HepG2 (cell line): Measurements from ENCODE around the gene RFC2. TPM values are rescaled to one million over a fixed set of nuclear protein-coding genes. Genes with fewer than 3 reads are reported as not detected.

Experiments used
- ATF3 ChIP-seq: sonication (generic); formaldehyde crosslinking; IDR thresholded peaks from 2 replicates; pipeline ENCODE4 v1.4.0; 2020; ENCODE audit warnings: missing genetic modification reagents
- ATF5 ChIP-seq: sonication (generic); formaldehyde crosslinking; IDR thresholded peaks from 2 replicates; pipeline ENCODE4 v1.4.0; 2020; ENCODE audit warnings: mild to moderate bottlenecking, low read depth, missing genetic modification reagents
- ELF4 ChIP-seq: sonication (generic); formaldehyde crosslinking; IDR thresholded peaks from 2 replicates; pipeline ENCODE4 v1.5.0; 2020; ENCODE audit warnings: missing genetic modification reagents, mild to moderate bottlenecking, moderate library complexity, borderline replicate concordance
- FOXC1 ChIP-seq: sonication (generic); formaldehyde crosslinking; IDR thresholded peaks from 2 replicates; pipeline ENCODE4 v1.8.0; 2022; ENCODE audit warnings: mild to moderate bottlenecking, missing genetic modification reagents, borderline replicate concordance
- HNF1A ChIP-seq, 2 experiments: sonication (generic) in 1 of 2; formaldehyde crosslinking in 1 of 2; IDR thresholded peaks; 2 replicates each; pipeline versions ENCODE4 v1.4.0 to v1.6.1; 2016 to 2020; ENCODE audit warnings: borderline replicate concordance in 1 of 2, low read depth in 1 of 2, mild to moderate bottlenecking in 1 of 2, missing genetic modification reagents in 1 of 2
- KDM1A ChIP-seq: IDR thresholded peaks from 2 replicates; pipeline ENCODE4 v1.6.1; 2016; ENCODE audit warnings: missing compliant biosample characterization
- KLF15 ChIP-seq: sonication (generic); formaldehyde crosslinking; IDR thresholded peaks from 2 replicates; pipeline ENCODE4 v1.8.1; 2023; ENCODE audit warnings: borderline replicate concordance, mild to moderate bottlenecking, inconsistent platforms, missing genetic modification reagents, mixed read lengths
- LCORL ChIP-seq, 2 experiments: fragments of 450-650 bp in 1 of 2; sonication (generic) in 1 of 2; formaldehyde crosslinking in 1 of 2; IDR thresholded peaks; 2 replicates each; pipeline versions ENCODE4 v1.5.0 to v1.6.1; 2017 to 2020; ENCODE audit warnings: antibody characterized with exemption in 1 of 2, missing genetic modification reagents in 1 of 2
- MAZ ChIP-seq, 2 experiments: sonication (generic) in 1 of 2; formaldehyde crosslinking in 1 of 2; IDR thresholded peaks; 2 replicates each; pipeline versions ENCODE4 v1.5.0 to v1.6.1; 2012 to 2020; ENCODE audit warnings: low read depth in 2 of 2, mild to moderate bottlenecking in 2 of 2, borderline replicate concordance in 1 of 2, improper control_type of control experiment in 1 of 2, low read length in 1 of 2, missing genetic modification reagents in 1 of 2, moderate library complexity in 1 of 2
- MXD4 ChIP-seq: IDR thresholded peaks from 2 replicates; pipeline ENCODE4 v1.6.1; 2016; ENCODE audit warnings: mild to moderate bottlenecking, missing biosample characterization, missing genetic modification reagents
- NR2F2 ChIP-seq: IDR thresholded peaks from 2 replicates; pipeline ENCODE4 v1.6.1; 2012; ENCODE audit warnings: low read depth, inconsistent platforms, borderline replicate concordance
- TRIM24 ChIP-seq: sonication (generic); formaldehyde crosslinking; IDR thresholded peaks from 2 replicates; pipeline ENCODE4 v1.8.0; 2022; ENCODE audit warnings: mild to moderate bottlenecking, missing genetic modification reagents
- ZBTB26 ChIP-seq: IDR thresholded peaks from 2 replicates; pipeline ENCODE4 v1.6.1; 2016; ENCODE audit warnings: missing compliant biosample characterization, missing genetic modification reagents, borderline replicate concordance
- ZBTB39 ChIP-seq: sonication (generic); formaldehyde crosslinking; IDR thresholded peaks from 2 replicates; pipeline ENCODE4 v1.5.0; 2020; ENCODE audit warnings: missing genetic modification reagents
- ZBTB7A ChIP-seq: sonication (generic); formaldehyde crosslinking; IDR thresholded peaks from 2 replicates; pipeline ENCODE4 v1.8.0; 2022; ENCODE audit warnings: mild to moderate bottlenecking, missing genetic modification reagents
- ZFP36L2 ChIP-seq: sonication (generic); formaldehyde crosslinking; IDR thresholded peaks from 2 replicates; pipeline ENCODE4 v1.4.0; 2020; ENCODE audit warnings: missing genetic modification reagents
- ZNF660 ChIP-seq: sonication (generic); formaldehyde crosslinking; IDR thresholded peaks from 2 replicates; pipeline ENCODE4 v1.5.1; 2020; ENCODE audit warnings: mild to moderate bottlenecking, low read depth, missing genetic modification reagents, borderline replicate concordance
- ZNF709 ChIP-seq: sonication (generic); formaldehyde crosslinking; IDR thresholded peaks from 2 replicates; pipeline ENCODE4 v1.5.0; 2020; ENCODE audit warnings: mild to moderate bottlenecking, missing genetic modification reagents
- ZNF891 ChIP-seq: sonication (generic); formaldehyde crosslinking; IDR thresholded peaks from 2 replicates; pipeline ENCODE4 v1.5.0; 2020; ENCODE audit warnings: mild to moderate bottlenecking, missing genetic modification reagents
- polyA plus RNA-seq, 8 experiments: library from polyadenylated mRNA; depleted of rRNA in 3 of 8; stranded (reverse) in 7 of 8; unstranded in 1 of 8; fragments of >200 nt; fragmentation: Illumina TruSeq in 4 of 8; extraction: Trizol in 4 of 8; gene quantifications; 2 replicates each; pipeline versions ENCODE4 v1.2.1 to v1.2.3, GENCODE V29; 2011 to 2016; ENCODE audit warnings: low read depth in 4 of 8, missing spikeins in 1 of 8, mixed read lengths in 1 of 8; ENCODE audit not compliant: insufficient read depth in 1 of 8
- total RNA-seq, 5 experiments: library from RNA; depleted of rRNA; stranded (reverse); fragments of >200 nt; fragmentation: Illumina TruSeq; extraction: Trizol; gene quantifications; 2 replicates each; pipeline ENCODE4 v1.2.3, GENCODE V29; 2016; ENCODE audit warnings: low read depth in 1 of 5

The RFC2 gene
- total and polyA plus RNA-seq, 2 of the 13 experiments (the other 11 are each of a cell fraction or from before 2014, with no cell fraction given), result 14.6 to 43.5 TPM

GRCh38 chr7:74254129-74254857 lies at the start of gene RFC2 (continued):
- no peak for TF ChIP-seq ZNF660 (CRISPR knock-in tag)
- TF ChIP-seq ZNF709 (CRISPR knock-in tag), result peak; percentile 71; the same call in 1 of the 2 replicates
- no peak; the same call in 1 of the 2 replicates for TF ChIP-seq ZBTB26 (CRISPR knock-in tag)
- no peak for TF ChIP-seq TRIM24 (CRISPR knock-in tag)
- no peak; the same call in 1 of the 2 replicates for TF ChIP-seq ATF3 (CRISPR knock-in tag)
- peak; percentile 87 for TF ChIP-seq MXD4 (CRISPR knock-in tag)
- TF ChIP-seq ZNF891, result peak; percentile 70
- no peak for TF ChIP-seq MAZ (IDR thresholded peaks at IDR 0.05; ENCODE audit: borderline replicate concordance, low read depth, low read length)
- TF ChIP-seq MAZ (CRISPR knock-in tag; IDR thresholded peaks at IDR 0.05; ENCODE audit: low read depth), result peak; percentile 76
- TF ChIP-seq LCORL (IDR thresholded peaks at IDR 0.05), result no peak
- peak; percentile 73 for TF ChIP-seq LCORL (CRISPR knock-in tag; IDR thresholded peaks at IDR 0.05)
- no peak for TF ChIP-seq HNF1A (IDR thresholded peaks at IDR 0.05; ENCODE audit: low read depth)
- TF ChIP-seq HNF1A (CRISPR knock-in tag; IDR thresholded peaks at IDR 0.05; ENCODE audit: borderline replicate concordance), result peak; percentile 76; the same call in 1 of the 2 replicates
- no peak for TF ChIP-seq ELF4 (CRISPR knock-in tag)
- TF ChIP-seq KDM1A (CRISPR knock-in tag), result no peak
- TF ChIP-seq ZBTB7A (CRISPR knock-in tag), result peak; percentile 76
- TF ChIP-seq ATF5 (CRISPR knock-in tag), result no peak
- TF ChIP-seq NR2F2, result no peak; the same call in 1 of the 2 replicates
- TF ChIP-seq KLF15 (CRISPR knock-in tag), result 0 out of 2 replicates have a peak, but pooled peaks have one; percentile 67
- peak; percentile 55; the same call in 1 of the 2 replicates for TF ChIP-seq ZBTB39 (CRISPR knock-in tag)
- TF ChIP-seq ZFP36L2 (CRISPR knock-in tag), result no peak
- TF ChIP-seq FOXC1 (CRISPR knock-in tag), result no peak
